NT2/D1 (cell line): ENCODE results near the gene PHETA2.

Experiments
- DNase-seq: peaks from one replicate; pipeline ENCODE4 v3.0.0-alpha.2; 2011; ENCODE audit warnings: low read depth, low spot score
- H3K27me3 ChIP-seq: 2 replicates; pipeline ENCODE4 v1.6.0; 2011; ENCODE audit warnings: mild to moderate bottlenecking; ENCODE audit not compliant: insufficient read length, insufficient read depth
- H3K36me3 ChIP-seq: 2 replicates; pipeline ENCODE4 v1.6.1; 2011; ENCODE audit warnings: mild to moderate bottlenecking, low read length, mixed read lengths; ENCODE audit not compliant: insufficient read depth, insufficient read length
- H3K4me1 ChIP-seq: 2 replicates; pipeline ENCODE4 v1.5.1; 2011; ENCODE audit not compliant: insufficient read depth, insufficient read length
- H3K4me3 ChIP-seq: 2 replicates; pipeline ENCODE4 v1.5.1; 2011; ENCODE audit warnings: low read depth; ENCODE audit not compliant: insufficient read length
- H3K9ac ChIP-seq: 2 replicates; pipeline ENCODE4 v1.6.0; 2011; ENCODE audit warnings: low read depth; ENCODE audit not compliant: insufficient read length
- H3K9me3 ChIP-seq: 2 replicates; pipeline ENCODE4 v1.5.1; 2011; ENCODE audit warnings: mild to moderate bottlenecking, low read length; ENCODE audit not compliant: insufficient read depth
- SUZ12 ChIP-seq: IDR thresholded peaks from 2 replicates; pipeline ENCODE4 v1.6.1; 2011; ENCODE audit not compliant: insufficient read length, insufficient read depth; ENCODE audit errors: extremely low read depth
- YY1 ChIP-seq: IDR thresholded peaks from 2 replicates; pipeline ENCODE4 v1.6.1; 2011; ENCODE audit not compliant: insufficient read length, insufficient read depth
- ZNF274 ChIP-seq: IDR thresholded peaks from 2 replicates; pipeline ENCODE4 v1.6.1; 2011; ENCODE audit warnings: mild to moderate bottlenecking, low read depth, low read length

The PHETA2 gene

DNA sequence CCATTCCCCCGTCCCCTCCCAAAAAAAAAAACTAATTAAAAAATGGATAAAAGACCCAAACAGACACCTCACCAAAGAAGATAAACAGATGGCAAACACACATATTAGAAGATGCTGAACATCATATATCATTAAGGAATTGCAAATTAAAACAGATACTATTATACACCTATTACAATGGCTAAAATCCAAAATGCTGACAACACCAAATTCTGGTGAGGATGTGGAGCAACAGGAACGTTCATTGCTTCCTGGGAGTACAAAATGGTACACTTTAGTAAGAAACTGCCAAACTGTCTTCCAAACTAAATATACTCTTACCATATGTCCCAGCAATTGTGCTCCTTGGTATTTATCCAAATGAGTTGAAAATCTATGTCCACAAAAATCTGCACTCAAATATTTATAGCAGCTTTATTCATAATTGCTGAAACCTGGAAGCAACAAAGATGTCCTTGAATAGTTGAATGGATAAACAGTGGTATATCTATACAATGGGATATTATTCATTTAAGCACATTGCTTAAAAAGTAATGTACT lies 23.3 kb upstream of the PHETA2 start:
- Histone ChIP-seq H3K27me3 (no peaks in the 10 kb centered on the region), H3K36me3 (no peaks in the 10 kb centered on the region), H3K4me1 (no peaks in the 10 kb centered on the region), H3K9ac (no peak overlapping the region), H3K4me3 (no peak overlapping the region), H3K9me3 (no peaks in the 10 kb centered on the region)
- TF ChIP-seq ZNF274 (no peak), YY1 (no peak), SUZ12 (no peak)
- no peak for DNase-seq

DNA sequence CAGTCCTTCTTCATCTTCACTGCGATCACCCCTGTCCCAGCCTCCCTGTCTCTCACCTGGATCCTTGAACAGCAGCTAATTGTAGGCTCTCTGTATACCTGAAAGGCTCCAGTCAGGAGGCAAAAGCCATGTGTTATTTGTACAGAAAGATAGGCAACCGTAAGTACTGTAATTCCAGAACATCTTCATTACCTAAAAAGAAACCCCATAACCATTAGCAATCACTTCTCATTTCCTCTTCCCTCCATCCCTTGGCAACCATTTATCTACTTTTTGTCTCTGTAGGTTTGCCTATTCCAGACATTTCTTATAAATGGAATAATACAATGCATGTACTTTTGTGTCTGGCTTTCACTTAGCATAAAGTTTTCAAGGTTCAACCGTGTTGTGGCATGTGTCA lies 21.3 kb upstream of the PHETA2 start:
- H3K27me3 ChIP-seq: no peaks in the 10 kb centered on the region
- H3K36me3 ChIP-seq: no peaks in the 10 kb centered on the region
- H3K9ac ChIP-seq: no peak overlapping the region
- DNase-seq: no peak
- peaks cover 10% of the 10 kb centered on the region; the same call in 1 of the 2 replicates for H3K9me3 ChIP-seq
- no peak for TF ChIP-seq ZNF274
- no peak for TF ChIP-seq SUZ12
- no peak for TF ChIP-seq YY1
- no peaks in the 10 kb centered on the region for H3K4me1 ChIP-seq
- no peak overlapping the region for H3K4me3 ChIP-seq

DNA sequence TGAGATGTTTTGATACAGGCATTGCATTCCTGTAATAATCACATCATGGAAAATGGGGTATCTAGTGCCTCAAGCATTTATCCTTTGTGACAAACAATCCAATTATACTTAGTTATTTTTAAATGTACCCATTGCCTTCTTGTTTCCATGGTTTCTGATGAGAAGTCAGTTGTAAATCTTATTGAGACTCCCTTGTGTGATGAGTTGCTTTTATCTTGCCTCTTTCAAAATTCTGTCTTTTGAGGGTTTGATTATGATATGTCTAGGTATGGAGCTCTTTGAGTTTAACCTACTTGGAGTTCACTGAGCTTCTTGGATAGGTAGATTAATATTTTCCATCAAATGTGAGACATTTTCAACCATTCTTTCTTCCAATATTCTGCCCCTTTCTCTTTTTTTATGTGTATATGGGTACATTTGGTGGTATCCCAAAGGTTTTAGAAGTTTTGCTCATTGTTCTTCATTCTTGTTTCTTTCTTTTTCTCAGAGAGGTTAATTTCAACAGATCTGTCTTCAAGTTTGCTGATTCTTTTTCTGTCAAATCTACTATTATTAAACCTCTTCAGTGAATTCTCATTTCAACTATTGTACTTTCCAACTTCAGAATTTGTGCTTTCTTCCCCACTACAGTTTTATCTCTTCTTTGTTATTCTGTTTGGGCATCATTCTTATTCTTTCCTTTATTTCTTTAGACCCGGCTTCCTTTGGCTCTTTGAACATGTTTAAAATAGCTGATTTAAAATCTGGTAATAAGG lies 17.1 kb upstream of the PHETA2 start:
- TF ChIP-seq SUZ12 (no peak), YY1 (no peak), ZNF274 (no peak)

DNA sequence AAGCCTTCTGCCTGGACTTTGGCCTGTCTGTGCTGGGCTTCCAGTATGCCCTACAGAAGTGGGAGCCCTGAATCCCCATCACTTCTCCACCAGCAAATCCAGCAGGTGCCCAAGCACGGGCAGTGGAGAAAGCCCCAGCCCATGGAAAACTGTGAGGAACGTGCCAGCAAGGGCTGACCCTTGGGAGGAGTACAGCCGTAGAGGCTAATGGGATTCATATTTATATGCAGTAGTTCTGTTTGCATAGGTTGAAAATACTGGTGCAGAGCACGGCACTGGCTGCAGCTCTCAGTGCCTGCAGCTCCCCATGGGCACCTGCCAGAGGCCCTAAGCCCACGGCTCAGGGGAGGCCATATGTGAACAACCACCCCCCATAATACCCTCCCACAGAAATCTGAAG lies 13.6 kb upstream of the PHETA2 start:
- H3K36me3 ChIP-seq: peaks cover 33% of the 10 kb centered on the region
- H3K9ac ChIP-seq: no peak overlapping the region
- H3K4me3 ChIP-seq: no peak overlapping the region
- no peak for DNase-seq
- no peaks in the 10 kb centered on the region for H3K27me3 ChIP-seq
- no peak for TF ChIP-seq SUZ12
- TF ChIP-seq ZNF274: no peak
- TF ChIP-seq YY1: no peak
- peaks cover 3% of the 10 kb centered on the region for H3K4me1 ChIP-seq
- peaks cover 16% of the 10 kb centered on the region; the same call in 1 of the 2 replicates for H3K9me3 ChIP-seq

More for the DNA sequence above, 17.1 kb upstream of the PHETA2 start:
- H3K9me3 ChIP-seq: peaks cover 16% of the 10 kb centered on the region; the same call in 1 of the 2 replicates
- no peaks in the 10 kb centered on the region for H3K27me3 ChIP-seq
- no peak overlapping the region for H3K9ac ChIP-seq
- H3K4me1 ChIP-seq: no peaks in the 10 kb centered on the region
- H3K36me3 ChIP-seq: peaks cover 32% of the 10 kb centered on the region
- DNase-seq: no peak
- no peak overlapping the region for H3K4me3 ChIP-seq

DNA sequence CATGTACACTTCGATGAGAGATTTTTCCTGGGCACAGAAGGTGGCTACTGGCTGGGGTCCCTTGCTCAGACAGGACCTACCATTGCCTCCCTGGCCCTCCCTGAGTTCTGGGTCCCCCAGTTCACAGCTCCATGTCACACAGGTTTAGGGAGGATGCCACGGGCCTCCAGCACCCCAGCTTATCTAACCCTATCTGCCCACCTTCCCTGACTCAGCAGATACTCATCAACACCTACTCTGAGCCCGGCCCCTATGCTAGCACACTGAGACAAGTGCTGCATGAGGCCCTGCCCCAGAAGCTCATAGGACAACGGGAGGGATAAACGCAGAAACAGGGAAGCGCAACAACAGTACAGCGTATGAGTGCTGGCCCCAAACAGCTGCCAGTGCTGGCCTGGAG lies 13.0 kb upstream of the PHETA2 start:
- Histone ChIP-seq H3K4me3 (no peak overlapping the region), H3K27me3 (no peaks in the 10 kb centered on the region), H3K9me3 (peaks cover 16% of the 10 kb centered on the region; the same call in 1 of the 2 replicates), H3K36me3 (peaks cover 39% of the 10 kb centered on the region), H3K4me1 (peaks cover 8% of the 10 kb centered on the region), H3K9ac (no peak overlapping the region)
- no peak for DNase-seq
- TF ChIP-seq SUZ12: no peak
- no peak for TF ChIP-seq ZNF274
- TF ChIP-seq YY1: no peak

DNA sequence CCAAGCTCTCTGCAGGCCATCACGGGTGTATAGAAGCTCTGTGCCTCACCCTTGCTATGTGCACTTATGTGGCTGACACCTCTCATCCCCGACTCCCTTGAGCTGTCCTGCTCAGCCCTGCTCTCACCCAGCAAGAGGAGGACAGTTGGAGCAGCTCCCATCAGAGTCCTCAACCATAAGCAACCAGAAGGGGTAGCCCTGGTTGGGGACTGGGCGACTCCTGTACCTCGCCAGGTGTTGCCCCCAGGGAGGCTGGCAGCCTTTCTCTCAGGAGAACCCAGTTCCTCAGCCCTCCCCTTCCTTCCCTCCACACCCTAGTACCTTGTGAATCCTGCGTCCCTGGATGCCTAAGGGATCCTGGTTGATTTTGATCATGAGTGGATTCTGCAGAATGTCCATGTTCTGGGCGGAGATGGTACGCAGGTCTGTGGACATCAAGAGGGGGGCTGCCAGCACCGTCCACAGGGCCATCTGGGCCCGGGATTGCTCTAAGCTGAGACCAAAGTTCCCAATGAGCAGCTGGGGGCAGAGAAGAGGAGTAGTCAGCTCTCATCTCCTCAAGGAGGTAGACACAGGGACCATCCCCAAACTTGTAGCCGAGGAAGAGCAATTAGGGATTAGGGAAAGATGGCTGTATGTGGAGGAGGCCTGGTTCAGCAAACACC lies 11.4 kb upstream of the PHETA2 start:
- H3K36me3 ChIP-seq: peaks cover 54% of the 10 kb centered on the region
- no peak for TF ChIP-seq SUZ12
- no peak for TF ChIP-seq YY1
- no peak for TF ChIP-seq ZNF274
- H3K9me3 ChIP-seq: peaks cover 6% of the 10 kb centered on the region; the same call in 1 of the 2 replicates
- no peak overlapping the region for H3K4me3 ChIP-seq
- H3K9ac ChIP-seq: no peak overlapping the region
- H3K4me1 ChIP-seq: peaks cover 14% of the 10 kb centered on the region
- DNase-seq: no peak
- H3K27me3 ChIP-seq: no peaks in the 10 kb centered on the region

DNA sequence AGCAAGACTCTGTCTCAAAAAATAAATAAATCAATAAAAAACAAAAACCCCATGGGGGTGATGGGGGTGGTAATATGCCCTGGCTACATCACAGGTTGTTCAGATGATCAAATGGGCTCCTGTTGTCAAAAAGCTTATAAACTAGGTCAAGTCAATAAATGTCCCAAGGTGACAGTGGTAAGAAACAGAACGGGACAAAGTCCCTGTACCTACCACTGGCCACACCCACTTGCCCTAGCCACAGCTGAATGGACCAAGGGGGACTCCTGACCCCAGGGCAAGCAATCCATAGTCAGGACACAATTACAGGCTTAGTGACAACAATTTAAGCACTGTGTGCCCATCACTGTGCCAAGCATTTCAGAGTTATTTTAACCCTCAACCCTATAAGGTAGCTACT lies 9.4 kb upstream of the PHETA2 start:
- H3K4me3 ChIP-seq: no peak overlapping the region
- peaks cover 14% of the 10 kb centered on the region for H3K4me1 ChIP-seq
- no peaks in the 10 kb centered on the region for H3K27me3 ChIP-seq
- H3K36me3 ChIP-seq: peaks cover 50% of the 10 kb centered on the region
- TF ChIP-seq SUZ12: no peak
- TF ChIP-seq ZNF274: no peak
- no peak for TF ChIP-seq YY1
- DNase-seq: no peak
- no peak overlapping the region for H3K9ac ChIP-seq
- no peaks in the 10 kb centered on the region for H3K9me3 ChIP-seq
